IMR-90 (cell line): ENCODE results near the gene IQSEC1. TPM values are rescaled to one million over a fixed set of nuclear protein-coding genes. Genes with fewer than 3 reads are reported as not detected.

Source experiments
- ATAC-seq: fragments of 200-7000 bp; cut with Tn5 transposase; 2 replicates; pipeline ENCODE4 v1.9.1; 2020; ENCODE audit warnings: low read depth, mild to moderate bottlenecking, moderate library complexity
- BruUV-seq: library from RNA; stranded (reverse); fragments of 400-500 nt; replicated peaks from 2 replicates; lab custom pipeline; 2021; lab: Mats Ljungman, UMichigan
- CTCF ChIA-PET: fragments of 300-600 bp; formaldehyde crosslinking; extraction: SDS; loops from one replicate; lab custom pipeline; 2021; ENCODE audit warnings: antibody characterized with exemption; lab: Yijun Ruan, JAX
- POLR2A ChIA-PET: fragments of 300-600 bp; sonication (Branson Sonifier 250); formaldehyde crosslinking; loops from one replicate; lab custom pipeline; 2022; ENCODE audit warnings: antibody characterized with exemption; ENCODE audit not compliant: unreplicated experiment; lab: Charles Lee
- DNase-seq: peaks from one replicate; pipeline ENCODE4 v3.0.0; 2013
- H2AFZ ChIP-seq: replicated peaks from 2 replicates; pipeline ENCODE3; 2013; ENCODE audit warnings: low read length, mild to moderate bottlenecking; ENCODE audit not compliant: poor library complexity
- H2AK5ac ChIP-seq: 2 replicates; pipeline ENCODE4 v1.6.1; 2013; ENCODE audit warnings: low read depth, low read length, inconsistent platforms
- H2AK9ac ChIP-seq: replicated peaks from 2 replicates; pipeline ENCODE3; 2013; ENCODE audit warnings: mild to moderate bottlenecking, low read depth, low read length, moderate library complexity; ENCODE audit not compliant: poor library complexity
- H2BK120ac ChIP-seq: 2 replicates; pipeline ENCODE4 v1.6.1; 2013; ENCODE audit warnings: low read depth, low read length, inconsistent platforms
- H2BK15ac ChIP-seq: 3 replicates; pipeline ENCODE4 v1.6.1; 2013; ENCODE audit warnings: low read depth, low read length, inconsistent platforms
- H2BK20ac ChIP-seq: 2 replicates; pipeline ENCODE4 v1.6.1; 2013; ENCODE audit warnings: low read depth, mild to moderate bottlenecking, inconsistent platforms, low read length, moderate library complexity
- H2BK5ac ChIP-seq: 2 replicates; pipeline ENCODE4 v1.6.1; 2013; ENCODE audit warnings: mild to moderate bottlenecking, low read depth, low read length, inconsistent platforms; ENCODE audit not compliant: poor library complexity, severe bottlenecking
- H3K14ac ChIP-seq: replicated peaks from 2 replicates; pipeline ENCODE4 v1.6.1; 2013; ENCODE audit warnings: low read depth, low read length, inconsistent platforms
- H3K18ac ChIP-seq: 2 replicates; pipeline ENCODE4 v1.6.1; 2013; ENCODE audit warnings: low read depth, low read length, control low read depth
- H3K23ac ChIP-seq: 2 replicates; pipeline ENCODE4 v1.6.1; 2013; ENCODE audit warnings: low read depth, low read length, inconsistent platforms
- H3K27ac ChIP-seq: 2 replicates; pipeline ENCODE4 v1.5.1; 2013; ENCODE audit warnings: mild to moderate bottlenecking, control low read depth, low read length; ENCODE audit not compliant: insufficient read depth
- H3K27me3 ChIP-seq: 2 replicates; pipeline ENCODE4 v1.6.1; 2013; ENCODE audit warnings: low read length; ENCODE audit not compliant: control insufficient read depth, insufficient read depth
- H3K36me3 ChIP-seq: 2 replicates; pipeline ENCODE4 v1.6.1; 2013; ENCODE audit warnings: low read length, mixed read lengths; ENCODE audit not compliant: control insufficient read depth, insufficient read depth
- H3K4ac ChIP-seq: 2 replicates; pipeline ENCODE4 v1.6.1; 2013; ENCODE audit warnings: low read depth, low read length, inconsistent platforms
- H3K4me1 ChIP-seq: 2 replicates; pipeline ENCODE4 v1.6.1; 2013; ENCODE audit warnings: low read length, mixed read lengths; ENCODE audit not compliant: control insufficient read depth, insufficient read depth
- H3K4me2 ChIP-seq: 2 replicates; pipeline ENCODE4 v1.6.1; 2013; ENCODE audit warnings: low read depth, mild to moderate bottlenecking, control low read depth, low read length, moderate library complexity
- H3K4me3 ChIP-seq: 2 replicates; pipeline ENCODE4 v1.5.1; 2013; ENCODE audit warnings: low read depth, mild to moderate bottlenecking, control low read depth, low read length, moderate library complexity; ENCODE audit not compliant: insufficient read depth
- H3K56ac ChIP-seq: 2 replicates; pipeline ENCODE4 v1.6.1; 2013; ENCODE audit warnings: low read length, inconsistent platforms; ENCODE audit not compliant: insufficient read depth; ENCODE audit errors: extremely low read depth
- H3K79me1 ChIP-seq, 2 experiments: 2 replicates each; pipeline ENCODE4 v1.6.1; 2013; ENCODE audit warnings: low read length in 2 of 2, inconsistent platforms in 1 of 2, low read depth in 1 of 2
- H3K9ac ChIP-seq: 2 replicates; pipeline ENCODE4 v1.6.1; 2013; ENCODE audit warnings: low read depth, low read length, control low read depth
- H3K9me1 ChIP-seq: 2 replicates; pipeline ENCODE4 v1.6.1; 2013; ENCODE audit warnings: low read length, inconsistent platforms; ENCODE audit not compliant: insufficient read depth
- H3K9me3 ChIP-seq: 2 replicates; pipeline ENCODE4 v1.6.1; 2013; ENCODE audit warnings: low read length; ENCODE audit not compliant: control insufficient read depth, insufficient read depth
- H4K20me1 ChIP-seq: 2 replicates; pipeline ENCODE4 v1.6.1; 2013; ENCODE audit warnings: low read length, inconsistent platforms; ENCODE audit not compliant: insufficient read depth
- H4K5ac ChIP-seq: 2 replicates; pipeline ENCODE4 v1.6.1; 2013; ENCODE audit warnings: mild to moderate bottlenecking, low read depth, low read length, control low read depth
- H4K8ac ChIP-seq, 2 experiments: 2 replicates each; pipeline ENCODE4 v1.6.1; 2013; ENCODE audit warnings: low read depth in 2 of 2, low read length in 2 of 2, control low read depth in 1 of 2, inconsistent platforms in 1 of 2
- H4K91ac ChIP-seq: 2 replicates; pipeline ENCODE4 v1.6.1; 2013; ENCODE audit warnings: low read depth, low read length, inconsistent platforms; ENCODE audit not compliant: insufficient read depth
- BHLHE40 ChIP-seq: fragments of 150-350 bp; IDR thresholded peaks from 2 replicates; pipeline ENCODE4 v1.6.1; 2016; ENCODE audit warnings: mild to moderate bottlenecking, low read depth, low read length
- FOS ChIP-seq: fragments of 150-350 bp; IDR thresholded peaks from 2 replicates; pipeline ENCODE4 v1.6.1; 2016; ENCODE audit warnings: low read depth, low read length
- MAZ ChIP-seq: IDR thresholded peaks from 2 replicates; pipeline ENCODE4 v1.6.1; 2012; ENCODE audit warnings: low read depth, mild to moderate bottlenecking, low read length, improper control_type of control experiment, moderate library complexity, borderline replicate concordance
- RCOR1 ChIP-seq: IDR thresholded peaks from 2 replicates; pipeline ENCODE4 v1.6.1; 2012; ENCODE audit warnings: mild to moderate bottlenecking, low read length, improper control_type of control experiment; ENCODE audit not compliant: insufficient replicate concordance
- RFX5 ChIP-seq: IDR thresholded peaks from 2 replicates; pipeline ENCODE4 v1.8.0; 2012; ENCODE audit warnings: low read depth, mild to moderate bottlenecking, low read length, moderate library complexity
- SMC3 ChIP-seq: fragments of 150-350 bp; IDR thresholded peaks from 2 replicates; pipeline ENCODE4 v1.6.1; 2016; ENCODE audit warnings: low read depth, mild to moderate bottlenecking, antibody characterized with exemption, low read length, moderate library complexity
- WGBS, 2 experiments: methylation state at CpG; one replicate each; pipeline versions ENCODE4 v1.1.5 to v1.1.7; 2013; ENCODE audit warnings: missing lambda C conversion rate in 2 of 2; ENCODE audit not compliant: insufficient read length in 1 of 2; ENCODE audit errors: extremely low coverage in 2 of 2; 5-methylcytosine and 5-hydroxymethylcytosine counted together
- dilution Hi-C: fragments of 300-500 bp; cut with HindIII; formaldehyde crosslinking; loops from one replicate; pipeline ENCODE4 v1.14.3; 2018; ENCODE audit warnings: low sequenced_read_pairs; ENCODE audit not compliant: unreplicated experiment
- in situ Hi-C: fragments of 300-500 bp; cut with MboI; formaldehyde crosslinking; loops from 3 replicates; pipeline ENCODE4 v1.14.3; 2019; ENCODE audit warnings: low sequenced_read_pairs, inconsistent platforms, mixed read lengths
- intact Hi-C: fragments of 100-400 bp; cut with micrococcal nuclease; formaldehyde crosslinking; loops from 2 replicates; pipeline ENCODE4 v1.10.0; 2022
- polyA plus RNA-seq, 3 experiments: library from polyadenylated mRNA; depleted of rRNA; stranded (reverse); fragments of >200 nt; gene quantifications; 2 replicates each; pipeline ENCODE4 v1.2.3, GENCODE V29; 2012; ENCODE audit warnings: low replicate concordance in 1 of 3
- total RNA-seq: library from RNA; depleted of rRNA; stranded (reverse); fragments of >200 nt; gene quantifications from 2 replicates; pipeline ENCODE4 v1.2.3, GENCODE V29; 2012
- TF ChIP-seq, protein P1 (sequence below): fragments of 150-350 bp; IDR thresholded peaks from 2 replicates; pipeline ENCODE4 v1.6.1; 2017; ENCODE audit warnings: mild to moderate bottlenecking, antibody characterized with exemption, low read length, low read depth

The IQSEC1 gene
- total and polyA plus RNA-seq, 2 of the 4 experiments (the other 2 are of a cell fraction), result 5.9 to 11.9 TPM

DNA sequence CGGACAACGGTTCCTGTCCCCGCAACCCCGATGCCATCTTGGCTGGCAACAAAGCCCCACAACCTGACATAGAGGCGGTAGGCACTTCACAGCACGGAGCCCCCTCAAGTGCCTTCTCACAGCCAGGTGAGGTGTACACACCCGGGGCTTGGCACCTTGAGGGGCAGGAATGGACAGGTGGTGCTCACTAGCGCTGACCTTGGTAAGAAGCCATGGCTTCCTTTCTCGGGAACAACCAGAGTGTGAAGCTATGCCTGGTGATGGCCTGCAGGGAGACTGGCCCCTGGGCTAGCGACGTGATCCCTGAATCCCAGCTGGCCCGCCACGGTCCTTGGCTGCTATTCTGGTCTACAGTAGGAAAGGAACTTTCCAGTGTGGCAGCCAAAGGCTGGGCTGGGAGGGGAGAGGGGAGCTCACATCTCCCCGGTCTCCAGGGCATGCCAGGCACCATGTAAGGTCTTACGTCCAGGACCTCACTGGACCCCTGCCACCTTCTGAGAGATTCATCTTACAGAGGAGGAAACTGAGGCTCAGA lies 161.3 kb downstream of the IQSEC1 start:
- DNase-seq (no peak), ATAC-seq (no peak)
- Histone ChIP-seq H3K4me3 (no peak overlapping the region), H3K9me1 (no peaks in the 10 kb centered on the region), H3K9me3 (no peaks in the 10 kb centered on the region), H3K18ac (no peak overlapping the region), H2BK15ac (no peak overlapping the region), H2BK20ac (no peak overlapping the region), H2AFZ (no peak overlapping the region), H3K36me3 (peaks cover 53% of the 10 kb centered on the region), H4K91ac (no peak overlapping the region), H4K20me1 (no peaks in the 10 kb centered on the region; the same call in 1 of the 2 replicates), H4K5ac (no peak overlapping the region), H3K14ac (no peak overlapping the region), H3K27me3 (no peaks in the 10 kb centered on the region), H3K4ac (no peak overlapping the region), H3K56ac (no peak overlapping the region), H2AK9ac (no peak overlapping the region), H2AK5ac (no peak overlapping the region), H3K79me1 (no peaks in the 10 kb centered on the region), H3K9ac (no peak overlapping the region), H3K27ac (no peak overlapping the region), H3K4me1 (no peaks in the 10 kb centered on the region), H3K23ac (no peak overlapping the region), H2BK120ac (no peak overlapping the region), H2BK5ac (no peak overlapping the region), H3K4me2 (no peak overlapping the region), H4K8ac (no peak overlapping the region)
- ChIA-PET POLR2A (no interaction called here), CTCF (no interaction called here)
- in situ Hi-C loops (no loop called here), intact Hi-C loops (no loop called here), dilution Hi-C loops (no loop called here)
- no TSS peak for BruUV-seq
- TF ChIP-seq RFX5, result no peak
- TF ChIP-seq SMC3, result no peak
- no peak for TF ChIP-seq MAZ
- TF ChIP-seq BHLHE40, result no peak
- TF ChIP-seq RCOR1, result no peak
- TF ChIP-seq, protein P1, sequence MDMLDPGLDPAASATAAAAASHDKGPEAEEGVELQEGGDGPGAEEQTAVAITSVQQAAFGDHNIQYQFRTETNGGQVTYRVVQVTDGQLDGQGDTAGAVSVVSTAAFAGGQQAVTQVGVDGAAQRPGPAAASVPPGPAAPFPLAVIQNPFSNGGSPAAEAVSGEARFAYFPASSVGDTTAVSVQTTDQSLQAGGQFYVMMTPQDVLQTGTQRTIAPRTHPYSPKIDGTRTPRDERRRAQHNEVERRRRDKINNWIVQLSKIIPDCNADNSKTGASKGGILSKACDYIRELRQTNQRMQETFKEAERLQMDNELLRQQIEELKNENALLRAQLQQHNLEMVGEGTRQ, result no peak
- TF ChIP-seq FOS, result no peak
- 100% methylated on average over 3 of the region's 15 CpGs; no CpG with 5 or more reads in 1 of the 2 experiments for WGBS, 2 experiments
